ENCODE results near the gene EPS8.

Gene EPS8

DNA sequence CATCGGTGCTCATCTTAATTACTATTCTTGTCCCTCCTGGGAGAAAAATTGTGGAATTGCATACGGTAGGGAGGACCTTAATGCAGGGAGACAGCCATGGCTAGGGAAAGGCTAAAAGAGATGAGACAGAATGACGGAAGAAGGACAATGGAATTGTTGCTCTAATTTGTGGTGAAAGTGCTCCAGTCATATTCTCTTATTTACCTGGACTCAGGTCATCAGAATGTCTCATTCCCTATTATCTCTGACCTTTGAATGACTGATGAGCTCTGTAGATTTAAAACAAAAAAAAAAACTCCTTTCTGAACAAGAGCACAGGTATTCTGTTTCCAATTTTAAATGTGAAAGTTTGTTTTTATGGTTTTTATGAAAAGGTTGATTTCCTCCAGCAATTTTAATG lies 8.6 kb upstream of the EPS8 start:
- TF ChIP-seq FOXP2 (optimal IDR thresholded peaks at IDR 0.05; ENCODE audit: borderline replicate concordance, extremely low read depth, extremely low read length, insufficient read depth) = no peak
- no peak for TF ChIP-seq SIN3A (IDR thresholded peaks at IDR 0.05; ENCODE audit: borderline replicate concordance, insufficient read depth, low read length)
- TF ChIP-seq POLR2AphosphoS5 (IDR thresholded peaks at IDR 0.05; ENCODE audit: low read depth, low read length) = no peak
- TF ChIP-seq, protein P1, sequence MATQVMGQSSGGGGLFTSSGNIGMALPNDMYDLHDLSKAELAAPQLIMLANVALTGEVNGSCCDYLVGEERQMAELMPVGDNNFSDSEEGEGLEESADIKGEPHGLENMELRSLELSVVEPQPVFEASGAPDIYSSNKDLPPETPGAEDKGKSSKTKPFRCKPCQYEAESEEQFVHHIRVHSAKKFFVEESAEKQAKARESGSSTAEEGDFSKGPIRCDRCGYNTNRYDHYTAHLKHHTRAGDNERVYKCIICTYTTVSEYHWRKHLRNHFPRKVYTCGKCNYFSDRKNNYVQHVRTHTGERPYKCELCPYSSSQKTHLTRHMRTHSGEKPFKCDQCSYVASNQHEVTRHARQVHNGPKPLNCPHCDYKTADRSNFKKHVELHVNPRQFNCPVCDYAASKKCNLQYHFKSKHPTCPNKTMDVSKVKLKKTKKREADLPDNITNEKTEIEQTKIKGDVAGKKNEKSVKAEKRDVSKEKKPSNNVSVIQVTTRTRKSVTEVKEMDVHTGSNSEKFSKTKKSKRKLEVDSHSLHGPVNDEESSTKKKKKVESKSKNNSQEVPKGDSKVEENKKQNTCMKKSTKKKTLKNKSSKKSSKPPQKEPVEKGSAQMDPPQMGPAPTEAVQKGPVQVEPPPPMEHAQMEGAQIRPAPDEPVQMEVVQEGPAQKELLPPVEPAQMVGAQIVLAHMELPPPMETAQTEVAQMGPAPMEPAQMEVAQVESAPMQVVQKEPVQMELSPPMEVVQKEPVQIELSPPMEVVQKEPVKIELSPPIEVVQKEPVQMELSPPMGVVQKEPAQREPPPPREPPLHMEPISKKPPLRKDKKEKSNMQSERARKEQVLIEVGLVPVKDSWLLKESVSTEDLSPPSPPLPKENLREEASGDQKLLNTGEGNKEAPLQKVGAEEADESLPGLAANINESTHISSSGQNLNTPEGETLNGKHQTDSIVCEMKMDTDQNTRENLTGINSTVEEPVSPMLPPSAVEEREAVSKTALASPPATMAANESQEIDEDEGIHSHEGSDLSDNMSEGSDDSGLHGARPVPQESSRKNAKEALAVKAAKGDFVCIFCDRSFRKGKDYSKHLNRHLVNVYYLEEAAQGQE (IDR thresholded peaks at IDR 0.05; ENCODE audit: insufficient read depth in 1 of 2, low read depth in 2 of 2, low read length in 2 of 2) = no peak
- no peak for TF ChIP-seq TAF1 (IDR thresholded peaks at IDR 0.05; ENCODE audit: borderline replicate concordance, insufficient read depth, low read length)

- TF ChIP-seq, protein P1 (IDR thresholded peaks at IDR 0.05; ENCODE audit: insufficient read depth in 1 of 2, low read depth in 2 of 2, low read length in 2 of 2) = no peak
- TF ChIP-seq SIN3A (IDR thresholded peaks at IDR 0.05; ENCODE audit: borderline replicate concordance, insufficient read depth, low read length) (no peak), FOXP2 (optimal IDR thresholded peaks at IDR 0.05; ENCODE audit: borderline replicate concordance, extremely low read depth, extremely low read length, insufficient read depth) (no peak), POLR2AphosphoS5 (IDR thresholded peaks at IDR 0.05; ENCODE audit: low read depth, low read length) (no peak), TAF1 (IDR thresholded peaks at IDR 0.05; ENCODE audit: borderline replicate concordance, insufficient read depth, low read length) (no peak)
Observed at GRCh38 chr12:15796493-15797141, 7.4 kb upstream of the EPS8 start.

- TF ChIP-seq TAF1 (IDR thresholded peaks at IDR 0.05; ENCODE audit: borderline replicate concordance, insufficient read depth, low read length) (no peak), POLR2AphosphoS5 (IDR thresholded peaks at IDR 0.05; ENCODE audit: low read depth, low read length) (no peak)
- TF ChIP-seq, protein P1 (IDR thresholded peaks at IDR 0.05; ENCODE audit: insufficient read depth in 1 of 2, low read depth in 2 of 2, low read length in 2 of 2) = no peak
Observed at GRCh38 chr12:15794836-15795235, 5.6 kb upstream of the EPS8 start.

DNA sequence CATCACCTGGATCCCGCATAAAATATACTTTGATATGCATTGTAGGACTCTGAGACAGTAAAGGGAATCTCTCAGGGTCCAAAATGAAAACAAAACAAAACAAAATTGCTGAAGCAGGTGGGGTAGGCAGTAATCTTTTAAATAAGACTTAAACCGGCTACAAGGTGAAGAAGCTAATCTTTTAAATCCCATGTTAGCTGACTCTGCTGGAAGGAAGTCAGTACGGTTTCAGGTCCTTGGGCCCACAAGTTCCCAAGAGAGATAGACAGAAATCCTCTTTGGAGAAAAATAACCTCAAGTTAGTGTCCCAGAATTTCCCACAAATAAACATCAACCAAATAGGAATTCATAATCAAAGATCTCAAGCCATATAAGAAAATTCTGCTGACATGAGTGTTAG lies 5.0 kb upstream of the EPS8 start:
- TF ChIP-seq, protein P1 (IDR thresholded peaks at IDR 0.05; ENCODE audit: insufficient read depth in 1 of 2, low read depth in 2 of 2, low read length in 2 of 2) = no peak
- no peak for TF ChIP-seq FOXP2 (optimal IDR thresholded peaks at IDR 0.05; ENCODE audit: borderline replicate concordance, extremely low read depth, extremely low read length, insufficient read depth)
- TF ChIP-seq POLR2AphosphoS5 (IDR thresholded peaks at IDR 0.05; ENCODE audit: low read depth, low read length) = no peak
- no peak for TF ChIP-seq TAF1 (IDR thresholded peaks at IDR 0.05; ENCODE audit: borderline replicate concordance, insufficient read depth, low read length)
- no peak for TF ChIP-seq SIN3A (IDR thresholded peaks at IDR 0.05; ENCODE audit: borderline replicate concordance, insufficient read depth, low read length)

Measured in PFSK-1 (cell line).